ENCODE measurements around the gene CNIH1. TPM values are rescaled to one million over a fixed set of nuclear protein-coding genes. Genes with fewer than 3 reads are reported as not detected.

CNIH1 gene
- polyA plus RNA-seq, 1 of the 3 experiments (the other 2 are of a cell fraction): 145 TPM

- no peak overlapping the region; a peak in 1 of 4 replicates for H3K27ac ChIP-seq (ENCODE audit: low read depth in 2 of 2, low read length in 1 of 2)
- ChIA-PET POLR2A (no interaction called here), CTCF (no interaction called here)
- no peak overlapping the region for H3K4me3 ChIP-seq (ENCODE audit: low read depth in 2 of 2, low read length in 1 of 2)
- H3K36me3 ChIP-seq (replicated peaks in 1 of 2; ENCODE audit: control insufficient read depth in 1 of 2, insufficient read depth in 2 of 2, low read length in 1 of 2): peaks cover 90 to 94% of the 10 kb centered on the region in 2 experiments
- H3K79me2 ChIP-seq (ENCODE audit: insufficient read depth): peaks cover 56% of the 10 kb centered on the region
- H3K4me1 ChIP-seq (ENCODE audit: control insufficient read depth in 1 of 2, insufficient read depth in 2 of 2, low read depth in 1 of 2, low read length in 1 of 2): peaks cover 8 to 40% of the 10 kb centered on the region in 2 experiments; a peak in 3 of 4 replicates
- no peak overlapping the region for H3K9ac ChIP-seq
- no peaks in the 10 kb centered on the region for H3K27me3 ChIP-seq (ENCODE audit: insufficient read depth)
- H3K9me2 ChIP-seq: no peaks in the 10 kb centered on the region
- H3K9me3 ChIP-seq: no peaks in the 10 kb centered on the region
- H3K4me2 ChIP-seq: no peak overlapping the region
- TF ChIP-seq MAX (IDR thresholded peaks at IDR 0.05; ENCODE audit: low read depth): no peak
- TF ChIP-seq TAF1 (IDR thresholded peaks at IDR 0.05; ENCODE audit: borderline replicate concordance, low read depth, low read length): no peak
- no peak for TF ChIP-seq EP300 (IDR thresholded peaks at IDR 0.05; ENCODE audit: borderline replicate concordance in 1 of 2, low read depth in 1 of 2, low read length in 1 of 2)
- no peak for TF ChIP-seq RCOR1 (IDR thresholded peaks at IDR 0.05; ENCODE audit: low read length)
- TF ChIP-seq USF2 (IDR thresholded peaks at IDR 0.05; ENCODE audit: borderline replicate concordance, low read depth, low read length): no peak
- no peak for TF ChIP-seq RFX5 (IDR thresholded peaks at IDR 0.05; ENCODE audit: low read length)
- no peak for TF ChIP-seq CHD2 (IDR thresholded peaks at IDR 0.05; ENCODE audit: low read length, partially characterized antibody)
- TF ChIP-seq POLR2AphosphoS5 (IDR thresholded peaks at IDR 0.05; ENCODE audit: low read depth, low read length): no peak
- no peak for TF ChIP-seq FOSL2 (IDR thresholded peaks at IDR 0.05; ENCODE audit: borderline replicate concordance, low read depth)
- no peak for TF ChIP-seq IRF3 (IDR thresholded peaks at IDR 0.05; ENCODE audit: low read depth, low read length)
- no peak for TF ChIP-seq NRF1 (IDR thresholded peaks at IDR 0.05; ENCODE audit: low read depth, low read length)
- TF ChIP-seq GATA2 (CRISPR knock-in tag; IDR thresholded peaks at IDR 0.05): no peak
- TF ChIP-seq JUND (IDR thresholded peaks at IDR 0.05): no peak
- TF ChIP-seq CTCF (IDR thresholded peaks at IDR 0.05): no peak
- no peak for TF ChIP-seq NFIC (IDR thresholded peaks at IDR 0.05; ENCODE audit: borderline replicate concordance)
- TF ChIP-seq TEAD4 (IDR thresholded peaks at IDR 0.05; ENCODE audit: borderline replicate concordance, insufficient read depth): no peak
- H4K20me1 ChIP-seq (ENCODE audit: insufficient read depth): peaks cover 9% of the 10 kb centered on the region; the same call in 1 of the 2 replicates
- peaks cover 17% of the 10 kb centered on the region for H3F3A ChIP-seq (replicated peaks; ENCODE audit: insufficient read depth)
- H2AFZ ChIP-seq (ENCODE audit: low read depth): no peak overlapping the region
- DNase-seq: no peak
- 85% methylated on average over 3 of the region's 3 CpGs for WGBS (ENCODE audit: low lambda C conversion rate)
These were observed 37.6 kb upstream of the CNIH1 start for GRCh38 chr14:54478636-54479215.
